NOMO-1 (cell line): ENCODE results near the gene ARHGEF10L.
"Not testable (repeated sequence)": the region's sequence is repeated elsewhere in the genome, so short reads cannot be mapped to it uniquely, and the experiment has no call there.

ENCODE experiments used
- DNase-seq, 2 experiments: peaks; one replicate each; lab custom pipeline; 2025; ENCODE audit not compliant: unreplicated experiment in 2 of 2; lab: John Stamatoyannopoulos, UW

Gene ARHGEF10L

DNA sequence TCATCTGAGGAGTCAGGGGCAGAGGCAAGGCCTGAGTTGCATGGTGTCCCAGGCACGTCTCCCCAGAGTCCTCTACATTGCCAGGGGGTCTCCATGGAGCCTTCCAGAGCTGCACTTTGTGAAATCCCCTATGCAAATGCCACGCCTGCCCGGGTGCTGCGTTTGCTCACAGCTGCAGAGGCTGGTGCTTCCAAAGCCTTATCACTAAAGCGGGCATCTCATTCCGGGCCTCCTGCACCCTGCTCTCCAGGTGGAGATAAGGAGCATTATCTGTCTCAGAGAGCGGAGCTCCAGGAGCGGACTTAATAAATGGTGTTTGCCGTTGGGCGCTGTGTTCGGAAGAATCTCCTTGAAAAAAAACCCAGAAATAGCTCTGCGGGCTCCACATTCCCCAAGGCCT, 189.8 kb downstream of the ARHGEF10L start:
- no peak for DNase-seq

DNA sequence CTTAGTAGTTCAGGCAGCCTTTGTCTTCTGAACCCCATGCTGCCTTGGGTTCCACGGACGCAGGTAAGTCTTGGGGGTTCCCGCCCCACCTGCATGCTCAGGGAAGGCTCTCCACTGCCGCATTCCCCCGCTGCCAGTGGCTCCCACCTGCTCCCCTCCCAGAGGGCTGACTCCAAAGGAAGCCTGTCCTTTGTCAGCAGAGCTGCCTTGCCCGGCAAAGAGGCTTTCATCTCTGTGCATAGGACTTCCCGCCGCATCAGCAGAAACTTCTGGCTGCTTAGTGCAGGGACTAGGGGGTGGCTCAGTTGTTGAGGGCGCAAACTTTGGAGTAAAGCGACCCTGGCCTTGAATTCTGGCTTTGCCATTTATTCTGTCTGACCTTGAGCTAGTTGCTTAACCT, 190.4 kb downstream of the ARHGEF10L start:
- DNase-seq, result no peak

DNA sequence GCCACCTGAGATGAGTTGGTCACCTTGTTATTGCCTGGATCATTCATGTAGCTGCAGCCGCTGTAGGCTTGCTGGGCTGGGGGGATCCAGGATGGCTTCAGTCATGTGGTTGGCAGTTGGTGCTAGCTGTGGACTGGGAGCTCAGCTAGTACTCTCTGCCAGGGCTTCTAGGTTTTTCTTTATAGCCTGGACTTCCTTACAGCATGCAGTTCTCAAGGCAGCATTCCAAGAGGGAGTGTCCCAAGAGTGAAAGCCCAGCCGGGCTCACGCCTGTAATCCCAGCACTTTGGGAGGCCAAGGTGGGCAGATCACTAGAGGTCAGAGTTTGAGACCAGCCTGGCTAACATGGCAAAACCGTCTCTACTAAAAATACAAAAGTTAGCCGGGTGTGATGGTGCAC, 192.0 kb downstream of the ARHGEF10L start:
- DNase-seq, result no peak

DNA sequence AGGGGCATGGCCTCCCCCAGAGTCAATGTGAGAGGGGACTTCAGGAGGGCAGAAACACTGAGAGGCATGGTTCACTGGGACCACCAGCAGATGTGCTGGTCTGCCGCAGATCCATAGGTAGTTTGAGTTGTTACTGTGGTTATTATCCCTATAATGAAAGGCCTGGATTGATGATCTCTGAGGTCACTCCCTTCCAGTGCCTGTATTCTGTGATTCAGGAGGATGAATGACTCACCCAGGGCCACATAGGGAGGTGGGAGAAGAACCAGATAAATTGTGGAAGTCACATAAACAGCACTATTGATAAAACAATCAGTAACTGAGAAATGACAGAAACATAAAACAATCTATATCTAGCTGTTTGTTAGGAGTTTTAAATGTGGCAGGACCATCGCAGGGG, 193.0 kb downstream of the ARHGEF10L start:
- DNase-seq, result no peak

DNA sequence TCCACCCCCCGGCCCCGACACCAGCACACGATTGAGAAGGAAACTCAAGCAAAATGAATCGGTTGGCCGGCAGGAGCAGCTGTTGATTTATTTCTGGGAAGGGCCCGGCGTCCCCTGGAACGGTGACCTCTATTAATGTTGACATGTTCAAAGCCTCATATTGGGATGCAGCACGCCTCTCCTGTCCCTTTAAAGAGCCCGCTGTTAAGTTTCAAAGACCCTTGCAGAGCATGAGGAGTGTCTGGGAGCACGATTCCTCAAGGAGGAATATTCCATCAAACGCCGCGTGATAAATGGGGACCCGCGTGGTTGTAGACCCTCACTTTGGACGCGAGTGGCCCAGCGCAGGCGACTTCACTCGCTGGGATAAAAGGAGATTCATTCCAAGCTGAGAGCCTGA, 194.2 kb downstream of the ARHGEF10L start:
- DNase-seq, result no peak

DNA sequence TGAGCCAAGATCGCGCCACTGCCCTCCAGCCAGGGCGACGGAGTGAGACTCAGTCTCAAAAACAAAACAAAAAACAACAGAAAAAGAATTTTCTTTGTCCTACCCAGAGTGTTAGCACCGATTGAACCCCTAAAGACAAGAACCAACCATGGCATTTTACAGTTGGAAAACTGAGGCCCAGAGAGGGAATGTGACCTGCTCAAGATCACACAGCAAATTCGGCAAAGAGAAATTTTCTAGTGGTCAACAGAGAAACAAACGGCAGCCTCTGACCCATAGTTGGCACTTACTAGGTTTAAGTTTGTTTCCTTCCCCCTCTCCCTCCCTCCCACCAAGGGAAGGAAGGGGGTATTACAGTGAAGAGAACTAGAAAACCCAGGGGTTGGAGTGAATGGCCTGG, 195.1 kb downstream of the ARHGEF10L start:
- DNase-seq, result no peak

DNA sequence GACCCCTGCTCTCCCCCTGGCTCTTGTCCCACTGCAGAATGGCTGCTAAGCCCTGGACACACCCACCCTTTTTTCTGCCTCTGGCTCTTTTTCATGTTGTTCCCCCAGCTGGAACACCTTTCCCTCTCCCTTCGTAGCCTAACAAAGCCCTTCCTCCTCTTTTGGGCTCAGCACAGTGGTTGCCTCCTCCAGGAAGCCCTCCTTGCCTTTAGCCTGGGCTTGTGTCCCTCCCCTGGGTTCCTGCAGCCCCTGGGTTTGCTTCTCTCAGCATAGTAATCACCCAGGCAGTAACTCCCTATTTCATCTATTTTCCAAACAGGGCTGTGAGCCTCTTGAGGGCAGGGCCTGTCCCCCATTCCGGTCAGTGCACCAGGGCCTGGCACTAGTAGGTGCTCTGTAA, 195.8 kb downstream of the ARHGEF10L start:
- DNase-seq, result no peak

DNA sequence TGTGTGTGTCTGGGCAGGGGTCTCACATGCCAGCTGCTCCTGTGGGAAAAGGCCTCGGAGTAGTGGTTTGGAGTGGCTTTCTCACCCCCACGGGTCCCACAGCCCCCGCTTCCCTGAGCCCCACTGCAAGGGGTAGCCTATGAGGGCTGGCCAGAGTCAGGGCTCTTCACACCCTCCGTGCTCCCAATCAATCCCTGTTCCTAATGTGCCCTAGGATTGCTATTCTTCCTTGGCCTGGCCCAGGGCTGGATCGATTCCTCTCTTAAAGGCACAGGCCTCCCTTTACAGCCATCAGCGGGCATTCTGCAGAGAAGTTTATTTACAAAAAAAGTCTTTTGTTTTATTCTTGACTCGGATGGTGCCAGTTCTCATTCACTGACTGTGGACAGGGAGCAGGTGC, 196.3 kb downstream of the ARHGEF10L start:
- no peak for DNase-seq

DNA sequence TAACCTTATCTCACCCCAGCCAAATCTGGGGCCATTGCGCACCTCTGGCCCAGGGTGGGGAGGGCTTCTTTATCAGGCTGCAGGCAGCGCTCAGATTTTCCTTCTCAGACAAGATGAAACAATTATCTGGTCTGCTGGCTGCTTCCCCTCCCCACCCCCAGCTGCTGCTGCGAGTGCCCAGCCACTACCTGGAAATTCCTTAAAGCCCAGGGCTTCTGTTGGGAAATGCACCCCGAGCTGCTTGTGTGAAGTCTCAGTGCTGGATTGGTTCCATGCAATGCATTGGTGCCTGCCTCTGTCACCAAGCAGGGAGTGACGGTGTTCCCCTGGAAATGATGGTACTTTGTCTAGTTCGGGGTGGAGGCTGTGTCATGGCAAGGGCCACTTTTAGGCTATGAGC, 197.1 kb downstream of the ARHGEF10L start:
- DNase-seq, result no peak

DNA sequence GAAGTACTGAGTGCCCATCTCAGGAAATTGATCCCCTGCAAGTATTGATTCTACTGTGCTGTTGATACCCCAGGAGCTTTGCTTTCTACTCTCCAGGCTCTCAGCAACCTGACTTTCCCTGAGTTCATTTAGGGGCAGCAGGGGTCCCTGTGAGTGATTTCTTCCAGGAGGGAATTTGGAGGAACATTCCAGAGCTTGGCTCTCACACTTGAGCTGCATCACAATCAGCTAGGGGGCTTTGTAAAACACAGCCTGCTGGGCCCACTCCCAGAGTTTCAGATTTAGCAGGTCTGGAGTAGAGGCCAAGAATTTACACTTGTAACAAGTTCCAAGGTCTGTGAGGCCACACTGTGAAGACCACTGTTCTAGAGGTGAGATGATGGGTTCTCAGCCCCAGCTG, 199.6 kb downstream of the ARHGEF10L start:
- no peak for DNase-seq

DNA sequence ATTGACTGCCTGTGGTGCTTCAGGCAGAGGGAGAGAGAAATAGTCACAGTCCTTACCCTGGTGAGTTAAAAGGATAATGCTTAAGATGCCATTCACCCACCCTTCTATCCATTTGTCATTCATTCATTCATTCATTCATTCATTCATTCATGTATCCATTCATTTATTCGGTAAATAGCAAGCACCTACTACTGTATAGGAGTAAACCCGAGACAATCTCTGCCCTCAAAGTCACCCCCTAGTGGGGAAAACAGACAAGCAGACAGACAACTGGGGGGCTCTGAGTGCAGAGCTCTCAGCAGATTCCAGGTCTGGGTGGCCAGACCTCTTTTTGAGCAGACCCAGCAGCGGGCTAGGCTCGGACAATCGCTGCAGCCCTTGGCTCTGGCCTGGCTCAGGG, 201.6 kb downstream of the ARHGEF10L start:
- no peak for DNase-seq

DNA sequence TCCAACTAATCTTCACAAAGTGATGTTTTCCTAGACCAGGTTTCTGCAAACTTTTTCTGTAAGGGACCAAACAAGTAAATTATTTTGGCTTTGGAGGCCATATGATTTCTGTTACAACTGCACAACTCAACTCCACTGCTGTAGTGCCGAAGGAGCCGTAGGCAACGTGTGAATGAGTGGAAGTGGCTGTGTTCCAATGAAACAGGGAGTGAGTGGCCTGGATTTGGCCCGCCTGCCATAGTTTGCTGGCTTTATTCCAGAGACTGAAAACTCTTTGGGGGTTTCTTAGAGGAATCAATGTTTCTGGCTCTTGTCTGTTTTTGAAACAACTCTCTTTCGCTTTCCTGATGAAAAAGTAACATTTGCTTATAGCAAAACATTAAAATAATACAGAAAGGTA, 203.1 kb downstream of the ARHGEF10L start:
- no peak for DNase-seq

DNA sequence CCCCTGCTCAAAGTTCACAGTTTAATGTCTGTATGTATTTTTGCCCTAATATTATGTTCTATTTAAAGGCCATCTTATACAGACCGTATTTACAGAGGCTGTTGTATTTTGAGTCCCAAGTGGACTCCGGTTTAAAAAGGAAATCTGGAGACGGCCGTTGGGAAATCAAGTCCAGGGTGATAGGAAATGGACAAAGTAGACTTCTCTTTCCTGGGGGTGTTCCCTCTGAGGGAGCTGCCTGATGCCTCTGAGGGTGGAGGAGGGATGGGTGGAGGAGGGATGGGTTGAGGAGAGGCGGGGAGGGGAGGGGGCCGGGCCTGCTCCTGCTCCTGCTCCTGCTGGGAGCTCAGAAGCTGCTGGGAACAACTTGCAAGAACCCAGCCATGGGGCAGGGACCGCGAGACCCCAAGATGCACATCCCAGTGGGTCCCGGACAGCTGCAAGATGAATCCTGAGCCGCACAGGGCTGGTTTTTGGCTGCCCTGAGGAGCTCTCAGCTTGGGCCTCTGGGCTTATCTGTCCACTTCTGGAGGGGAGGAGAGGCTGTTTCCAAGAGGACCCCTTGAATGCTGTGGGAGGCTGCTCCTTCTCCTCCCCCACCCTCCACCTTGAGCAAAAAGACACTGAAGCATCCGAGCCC, 203.6 kb downstream of the ARHGEF10L start:
- DNase-seq, result no peak

DNA sequence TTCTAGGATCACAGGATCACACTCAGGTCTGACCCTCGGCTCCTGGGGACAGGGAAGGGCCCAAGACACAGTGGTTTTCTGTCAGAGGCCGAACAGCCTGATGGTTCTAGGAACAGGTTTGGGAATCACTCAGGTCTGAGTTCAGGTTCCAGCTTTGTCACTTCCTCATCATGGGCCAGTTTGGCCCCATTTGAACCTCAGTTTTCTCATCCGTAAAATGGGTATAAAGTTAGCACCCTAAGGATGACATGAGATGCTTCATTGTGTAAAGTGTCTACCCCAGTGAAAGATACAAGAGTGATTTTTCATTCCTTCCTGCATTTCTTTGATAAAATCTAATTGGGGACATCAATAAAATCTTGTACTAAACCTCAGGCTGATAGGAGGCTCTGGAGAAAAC, 204.4 kb downstream of the ARHGEF10L start:
- no peak for DNase-seq

DNA sequence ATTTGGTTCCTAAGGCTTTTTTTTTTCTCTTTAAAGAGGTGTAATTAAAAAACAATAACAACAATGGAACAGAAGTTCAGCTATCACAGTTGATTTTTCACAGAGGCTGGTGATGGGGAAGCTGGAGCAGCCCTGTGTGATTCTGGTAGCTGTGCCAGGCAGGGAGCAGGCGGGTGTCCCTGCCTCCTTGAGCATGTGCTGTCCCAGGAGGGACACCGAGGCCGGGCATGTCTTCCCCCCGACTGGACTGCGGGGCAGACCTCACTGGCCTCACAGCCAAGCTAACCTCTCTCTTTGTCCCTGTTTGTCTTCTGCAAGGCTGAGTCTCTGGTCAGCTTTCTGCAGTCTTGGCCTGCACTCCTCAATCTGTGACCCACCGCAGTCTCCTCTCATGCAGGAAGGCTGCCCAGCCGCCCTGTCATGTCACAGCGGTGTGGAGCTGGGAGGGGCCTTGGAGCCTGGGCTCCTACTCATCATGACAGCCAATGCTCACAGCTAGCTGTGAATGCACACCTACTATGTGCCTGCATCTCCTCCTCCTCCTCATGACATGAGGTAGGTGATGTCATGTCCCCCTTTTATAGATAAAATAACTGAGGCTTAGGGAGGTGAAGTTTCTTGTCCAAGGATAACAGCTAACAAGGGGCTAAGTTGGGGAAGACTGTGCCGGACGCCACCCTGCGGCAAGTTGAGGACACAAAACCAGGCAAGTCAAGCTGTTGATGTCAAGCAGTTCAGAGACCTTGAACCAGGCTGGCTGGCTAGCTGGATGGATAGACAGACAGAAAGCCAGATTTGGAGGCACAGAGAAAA, 205.4 kb downstream of the ARHGEF10L start:
- DNase-seq, result no peak

DNA sequence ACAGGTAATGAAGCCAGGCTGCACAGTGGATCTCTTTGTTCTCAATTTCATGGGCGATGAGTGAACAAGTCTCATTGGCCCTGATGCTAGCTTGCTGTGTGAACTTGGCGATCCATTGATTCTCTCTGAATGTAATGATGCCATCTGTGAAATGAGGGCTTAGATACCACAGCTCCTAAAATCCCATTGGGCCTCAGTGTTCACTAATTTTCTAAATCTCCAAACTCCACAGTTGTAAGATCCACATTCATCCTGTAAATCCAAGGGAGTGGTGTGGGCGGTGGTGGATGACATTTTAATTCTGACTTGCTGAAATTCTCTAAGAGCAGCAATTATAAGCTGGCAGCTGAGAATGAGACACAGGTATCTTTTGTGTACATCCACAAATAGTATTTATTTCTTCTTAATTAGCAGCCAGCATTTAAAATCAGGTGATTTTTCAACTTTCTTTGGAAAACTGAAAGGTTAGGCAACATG, 206.0 kb downstream of the ARHGEF10L start:
- DNase-seq, result no peak

DNA sequence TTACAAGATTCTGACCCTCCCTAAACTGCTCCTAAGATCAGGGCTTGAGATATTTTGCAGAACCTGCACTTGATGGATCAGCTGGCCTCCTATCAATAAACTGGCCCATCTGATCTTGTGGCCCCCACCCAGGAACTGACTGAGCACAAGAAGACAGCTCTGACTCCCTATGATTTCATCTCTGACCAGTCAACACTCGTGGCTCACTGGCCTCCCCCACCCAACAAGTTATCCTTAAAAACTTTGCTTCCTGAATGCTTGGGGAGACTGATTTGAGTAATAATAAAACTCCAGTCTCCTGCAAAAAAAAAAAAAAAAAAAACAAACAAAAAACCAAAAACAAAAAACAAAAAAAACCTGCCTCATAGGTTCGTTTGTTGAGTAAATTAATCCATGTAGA, 206.8 kb downstream of the ARHGEF10L start:
- DNase-seq, result not testable (repeated sequence)

DNA sequence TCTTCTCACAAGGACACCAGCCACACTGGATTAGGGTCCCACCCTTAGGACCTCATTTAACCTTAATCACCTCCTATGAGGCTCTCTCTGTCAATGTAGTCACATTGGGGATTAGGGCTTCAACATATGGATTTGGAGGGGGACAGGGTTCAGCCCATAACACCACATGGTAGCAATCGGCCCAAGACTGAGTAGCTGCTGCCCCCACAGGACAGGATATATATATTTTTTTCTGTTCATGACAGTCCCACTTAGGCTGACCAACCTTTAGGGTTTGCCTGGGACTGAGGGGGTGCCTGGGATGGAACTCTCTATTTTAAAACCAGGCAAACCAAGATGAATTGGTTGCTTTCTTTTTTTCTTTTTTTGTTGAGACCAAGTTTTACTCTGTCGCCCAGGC, 207.4 kb downstream of the ARHGEF10L start:
- DNase-seq, result no peak
